Measurements from ENCODE around the gene UBE4B. TPM values are rescaled to one million over a fixed set of nuclear protein-coding genes. Genes with fewer than 3 reads are reported as not detected.

UBE4B gene
- total and polyA plus RNA-seq, 9 of the 15 experiments (the other 6 are each of a cell fraction or from before 2014, with no cell fraction given) = 11.7 to 73.7 (median 40.1) TPM

DNA sequence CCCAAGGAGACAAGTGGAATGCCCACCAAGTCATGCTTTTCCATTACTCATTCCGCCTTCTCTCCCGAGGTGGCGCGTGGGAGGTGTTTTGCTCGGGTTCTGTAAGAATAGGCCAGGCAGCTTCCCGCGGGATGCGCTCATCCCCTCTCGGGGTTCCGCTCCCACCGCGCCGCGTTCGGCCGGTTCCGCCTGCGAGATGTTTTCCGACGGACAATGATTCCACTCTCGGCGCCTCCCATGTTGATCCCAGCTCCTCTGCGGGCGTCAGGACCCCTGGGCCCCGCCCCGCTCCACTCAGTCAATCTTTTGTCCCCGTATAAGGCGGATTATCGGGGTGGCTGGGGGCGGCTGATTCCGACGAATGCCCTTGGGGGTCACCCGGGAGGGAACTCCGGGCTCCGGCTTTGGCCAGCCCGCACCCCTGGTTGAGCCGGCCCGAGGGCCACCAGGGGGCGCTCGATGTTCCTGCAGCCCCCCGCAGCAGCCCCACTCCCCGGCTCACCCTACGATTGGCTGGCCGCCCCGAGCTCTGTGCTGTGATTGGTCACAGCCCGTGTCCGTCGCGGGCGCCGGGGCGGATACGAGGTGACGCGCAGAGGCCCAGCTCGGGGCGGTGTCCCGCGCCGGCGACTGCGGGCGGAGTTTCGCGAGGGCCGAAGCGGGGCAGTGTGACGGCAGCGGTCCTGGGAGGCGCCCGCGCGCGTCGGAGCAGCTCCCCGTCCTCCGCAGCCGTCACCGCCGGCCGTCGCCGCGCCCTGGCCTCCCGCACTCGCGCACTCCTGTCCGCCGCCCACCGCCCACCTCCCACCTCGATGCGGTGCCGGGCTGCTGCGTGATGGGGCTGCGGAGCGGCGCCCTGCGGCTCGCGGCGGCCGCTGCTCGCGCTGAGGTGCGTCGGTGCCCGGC is 177.4 kb downstream of the UBE4B start, which contains the start of gene KIF1B (continued):
- TF ChIP-seq, protein P1, sequence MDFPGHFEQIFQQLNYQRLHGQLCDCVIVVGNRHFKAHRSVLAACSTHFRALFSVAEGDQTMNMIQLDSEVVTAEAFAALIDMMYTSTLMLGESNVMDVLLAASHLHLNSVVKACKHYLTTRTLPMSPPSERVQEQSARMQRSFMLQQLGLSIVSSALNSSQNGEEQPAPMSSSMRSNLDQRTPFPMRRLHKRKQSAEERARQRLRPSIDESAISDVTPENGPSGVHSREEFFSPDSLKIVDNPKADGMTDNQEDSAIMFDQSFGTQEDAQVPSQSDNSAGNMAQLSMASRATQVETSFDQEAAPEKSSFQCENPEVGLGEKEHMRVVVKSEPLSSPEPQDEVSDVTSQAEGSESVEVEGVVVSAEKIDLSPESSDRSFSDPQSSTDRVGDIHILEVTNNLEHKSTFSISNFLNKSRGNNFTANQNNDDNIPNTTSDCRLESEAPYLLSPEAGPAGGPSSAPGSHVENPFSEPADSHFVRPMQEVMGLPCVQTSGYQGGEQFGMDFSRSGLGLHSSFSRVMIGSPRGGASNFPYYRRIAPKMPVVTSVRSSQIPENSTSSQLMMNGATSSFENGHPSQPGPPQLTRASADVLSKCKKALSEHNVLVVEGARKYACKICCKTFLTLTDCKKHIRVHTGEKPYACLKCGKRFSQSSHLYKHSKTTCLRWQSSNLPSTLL (IDR thresholded peaks at IDR 0.05) = no peak
- TF ChIP-seq, protein P2, sequence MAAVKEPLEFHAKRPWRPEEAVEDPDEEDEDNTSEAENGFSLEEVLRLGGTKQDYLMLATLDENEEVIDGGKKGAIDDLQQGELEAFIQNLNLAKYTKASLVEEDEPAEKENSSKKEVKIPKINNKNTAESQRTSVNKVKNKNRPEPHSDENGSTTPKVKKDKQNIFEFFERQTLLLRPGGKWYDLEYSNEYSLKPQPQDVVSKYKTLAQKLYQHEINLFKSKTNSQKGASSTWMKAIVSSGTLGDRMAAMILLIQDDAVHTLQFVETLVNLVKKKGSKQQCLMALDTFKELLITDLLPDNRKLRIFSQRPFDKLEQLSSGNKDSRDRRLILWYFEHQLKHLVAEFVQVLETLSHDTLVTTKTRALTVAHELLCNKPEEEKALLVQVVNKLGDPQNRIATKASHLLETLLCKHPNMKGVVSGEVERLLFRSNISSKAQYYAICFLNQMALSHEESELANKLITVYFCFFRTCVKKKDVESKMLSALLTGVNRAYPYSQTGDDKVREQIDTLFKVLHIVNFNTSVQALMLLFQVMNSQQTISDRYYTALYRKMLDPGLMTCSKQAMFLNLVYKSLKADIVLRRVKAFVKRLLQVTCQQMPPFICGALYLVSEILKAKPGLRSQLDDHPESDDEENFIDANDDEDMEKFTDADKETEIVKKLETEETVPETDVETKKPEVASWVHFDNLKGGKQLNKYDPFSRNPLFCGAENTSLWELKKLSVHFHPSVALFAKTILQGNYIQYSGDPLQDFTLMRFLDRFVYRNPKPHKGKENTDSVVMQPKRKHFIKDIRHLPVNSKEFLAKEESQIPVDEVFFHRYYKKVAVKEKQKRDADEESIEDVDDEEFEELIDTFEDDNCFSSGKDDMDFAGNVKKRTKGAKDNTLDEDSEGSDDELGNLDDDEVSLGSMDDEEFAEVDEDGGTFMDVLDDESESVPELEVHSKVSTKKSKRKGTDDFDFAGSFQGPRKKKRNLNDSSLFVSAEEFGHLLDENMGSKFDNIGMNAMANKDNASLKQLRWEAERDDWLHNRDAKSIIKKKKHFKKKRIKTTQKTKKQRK (IDR thresholded peaks at IDR 0.05; ENCODE audit: borderline replicate concordance, low read depth, low read length) = peak; percentile 19; the same call in 1 of the 2 replicates
- TF ChIP-seq, protein P3, sequence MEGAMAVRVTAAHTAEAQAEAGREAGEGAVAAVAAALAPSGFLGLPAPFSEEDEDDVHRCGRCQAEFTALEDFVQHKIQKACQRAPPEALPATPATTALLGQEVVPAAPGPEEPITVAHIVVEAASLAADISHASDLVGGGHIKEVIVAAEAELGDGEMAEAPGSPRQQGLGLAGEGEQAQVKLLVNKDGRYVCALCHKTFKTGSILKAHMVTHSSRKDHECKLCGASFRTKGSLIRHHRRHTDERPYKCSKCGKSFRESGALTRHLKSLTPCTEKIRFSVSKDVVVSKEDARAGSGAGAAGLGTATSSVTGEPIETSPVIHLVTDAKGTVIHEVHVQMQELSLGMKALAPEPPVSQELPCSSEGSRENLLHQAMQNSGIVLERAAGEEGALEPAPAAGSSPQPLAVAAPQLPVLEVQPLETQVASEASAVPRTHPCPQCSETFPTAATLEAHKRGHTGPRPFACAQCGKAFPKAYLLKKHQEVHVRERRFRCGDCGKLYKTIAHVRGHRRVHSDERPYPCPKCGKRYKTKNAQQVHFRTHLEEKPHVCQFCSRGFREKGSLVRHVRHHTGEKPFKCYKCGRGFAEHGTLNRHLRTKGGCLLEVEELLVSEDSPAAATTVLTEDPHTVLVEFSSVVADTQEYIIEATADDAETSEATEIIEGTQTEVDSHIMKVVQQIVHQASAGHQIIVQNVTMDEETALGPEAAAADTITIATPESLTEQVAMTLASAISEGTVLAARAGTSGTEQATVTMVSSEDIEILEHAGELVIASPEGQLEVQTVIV (CRISPR knock-in tag; IDR thresholded peaks at IDR 0.05; ENCODE audit: borderline replicate concordance) = no peak
- TF ChIP-seq NFIC (IDR thresholded peaks at IDR 0.05) = peak; percentile 51
- TF ChIP-seq, protein P4, sequence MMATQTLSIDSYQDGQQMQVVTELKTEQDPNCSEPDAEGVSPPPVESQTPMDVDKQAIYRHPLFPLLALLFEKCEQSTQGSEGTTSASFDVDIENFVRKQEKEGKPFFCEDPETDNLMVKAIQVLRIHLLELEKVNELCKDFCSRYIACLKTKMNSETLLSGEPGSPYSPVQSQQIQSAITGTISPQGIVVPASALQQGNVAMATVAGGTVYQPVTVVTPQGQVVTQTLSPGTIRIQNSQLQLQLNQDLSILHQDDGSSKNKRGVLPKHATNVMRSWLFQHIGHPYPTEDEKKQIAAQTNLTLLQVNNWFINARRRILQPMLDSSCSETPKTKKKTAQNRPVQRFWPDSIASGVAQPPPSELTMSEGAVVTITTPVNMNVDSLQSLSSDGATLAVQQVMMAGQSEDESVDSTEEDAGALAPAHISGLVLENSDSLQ (IDR thresholded peaks at IDR 0.05) = peak; percentile 100
- peak; percentile 79; the same call in 1 of the 2 replicates for TF ChIP-seq ZBTB1 (CRISPR knock-in tag; IDR thresholded peaks at IDR 0.05; ENCODE audit: borderline replicate concordance, low read depth)
- TF ChIP-seq, protein P5, sequence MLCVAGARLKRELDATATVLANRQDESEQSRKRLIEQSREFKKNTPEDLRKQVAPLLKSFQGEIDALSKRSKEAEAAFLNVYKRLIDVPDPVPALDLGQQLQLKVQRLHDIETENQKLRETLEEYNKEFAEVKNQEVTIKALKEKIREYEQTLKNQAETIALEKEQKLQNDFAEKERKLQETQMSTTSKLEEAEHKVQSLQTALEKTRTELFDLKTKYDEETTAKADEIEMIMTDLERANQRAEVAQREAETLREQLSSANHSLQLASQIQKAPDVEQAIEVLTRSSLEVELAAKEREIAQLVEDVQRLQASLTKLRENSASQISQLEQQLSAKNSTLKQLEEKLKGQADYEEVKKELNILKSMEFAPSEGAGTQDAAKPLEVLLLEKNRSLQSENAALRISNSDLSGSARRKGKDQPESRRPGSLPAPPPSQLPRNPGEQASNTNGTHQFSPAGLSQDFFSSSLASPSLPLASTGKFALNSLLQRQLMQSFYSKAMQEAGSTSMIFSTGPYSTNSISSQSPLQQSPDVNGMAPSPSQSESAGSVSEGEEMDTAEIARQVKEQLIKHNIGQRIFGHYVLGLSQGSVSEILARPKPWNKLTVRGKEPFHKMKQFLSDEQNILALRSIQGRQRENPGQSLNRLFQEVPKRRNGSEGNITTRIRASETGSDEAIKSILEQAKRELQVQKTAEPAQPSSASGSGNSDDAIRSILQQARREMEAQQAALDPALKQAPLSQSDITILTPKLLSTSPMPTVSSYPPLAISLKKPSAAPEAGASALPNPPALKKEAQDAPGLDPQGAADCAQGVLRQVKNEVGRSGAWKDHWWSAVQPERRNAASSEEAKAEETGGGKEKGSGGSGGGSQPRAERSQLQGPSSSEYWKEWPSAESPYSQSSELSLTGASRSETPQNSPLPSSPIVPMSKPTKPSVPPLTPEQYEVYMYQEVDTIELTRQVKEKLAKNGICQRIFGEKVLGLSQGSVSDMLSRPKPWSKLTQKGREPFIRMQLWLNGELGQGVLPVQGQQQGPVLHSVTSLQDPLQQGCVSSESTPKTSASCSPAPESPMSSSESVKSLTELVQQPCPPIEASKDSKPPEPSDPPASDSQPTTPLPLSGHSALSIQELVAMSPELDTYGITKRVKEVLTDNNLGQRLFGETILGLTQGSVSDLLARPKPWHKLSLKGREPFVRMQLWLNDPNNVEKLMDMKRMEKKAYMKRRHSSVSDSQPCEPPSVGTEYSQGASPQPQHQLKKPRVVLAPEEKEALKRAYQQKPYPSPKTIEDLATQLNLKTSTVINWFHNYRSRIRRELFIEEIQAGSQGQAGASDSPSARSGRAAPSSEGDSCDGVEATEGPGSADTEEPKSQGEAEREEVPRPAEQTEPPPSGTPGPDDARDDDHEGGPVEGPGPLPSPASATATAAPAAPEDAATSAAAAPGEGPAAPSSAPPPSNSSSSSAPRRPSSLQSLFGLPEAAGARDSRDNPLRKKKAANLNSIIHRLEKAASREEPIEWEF (CRISPR knock-in tag; IDR thresholded peaks at IDR 0.05) = no peak
- peak; percentile 93 for TF ChIP-seq RB1 (IDR thresholded peaks at IDR 0.05; ENCODE audit: low read depth)
- no peak for TF ChIP-seq RFX1 (IDR thresholded peaks at IDR 0.05)
- no peak for TF ChIP-seq MIER1 (IDR thresholded peaks at IDR 0.05; ENCODE audit: low read depth)
- TF ChIP-seq ZBTB17 (CRISPR knock-in tag; IDR thresholded peaks at IDR 0.05) = 0 out of 2 replicates have a peak, but pooled peaks have one; percentile 76
- TF ChIP-seq ZNF134 (CRISPR knock-in tag; conservative IDR thresholded peaks at IDR 0.05) = no peak

Data from K562 (cell line).